GM12892 (cell line): ENCODE results near the gene TBC1D4.

Source experiments
- POLR2A ChIP-seq: IDR thresholded peaks from 2 replicates; pipeline ENCODE4 v1.6.1; 2011; ENCODE audit warnings: low read depth, low read length, control low read depth
- POLR2AphosphoS5 ChIP-seq: IDR thresholded peaks from 2 replicates; pipeline ENCODE4 v1.6.1; 2011; ENCODE audit warnings: low read depth, low read length, control low read depth

DNA sequence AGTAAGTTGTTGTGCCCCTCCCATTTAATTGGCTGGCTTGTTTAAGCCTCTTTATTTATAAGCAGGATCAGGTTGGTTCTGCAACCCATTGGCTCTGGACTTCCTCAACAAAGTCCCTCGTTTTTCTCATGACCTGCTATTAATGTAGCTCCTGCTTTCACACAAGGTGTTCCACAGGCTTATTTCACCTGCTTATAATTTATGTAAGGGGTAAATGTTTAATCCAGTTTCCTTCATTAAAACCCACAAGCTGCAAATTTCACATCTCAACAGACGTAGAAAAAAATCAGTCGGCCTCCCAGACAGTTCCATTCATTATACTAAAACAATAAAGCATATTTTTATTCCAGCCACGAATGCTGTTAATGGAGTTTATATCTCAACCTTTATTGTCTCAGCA is 86.1 kb downstream of the TBC1D4 start:
- TF ChIP-seq POLR2A (no peak), POLR2AphosphoS5 (no peak)
